BJ (cell line): ENCODE data around the gene C5orf15. TPM values are rescaled to one million over a fixed set of nuclear protein-coding genes. Genes with fewer than 3 reads are reported as not detected.

Source experiments
- CTCF ChIA-PET: fragments of 350-600 bp; formaldehyde crosslinking; extraction: SDS; loops from one replicate; lab custom pipeline; 2021; ENCODE audit warnings: antibody characterized with exemption, inconsistent platforms; lab: Yijun Ruan, JAX
- POLR2A ChIA-PET: fragments of 300-600 bp; sonication (Branson Sonifier 250); formaldehyde crosslinking; extraction: SDS; loops from one replicate; lab custom pipeline; 2021; ENCODE audit warnings: antibody characterized with exemption; lab: Charles Lee
- DNase-seq: peaks from one replicate; pipeline ENCODE4 v3.0.0-alpha.2; 2011; ENCODE audit warnings: low read depth
- H3K27me3 ChIP-seq: 2 replicates; pipeline ENCODE4 v1.6.0; 2011; ENCODE audit warnings: low read length; ENCODE audit not compliant: control insufficient read depth, insufficient read depth
- H3K36me3 ChIP-seq: 2 replicates; pipeline ENCODE4 v1.5.1; 2011; ENCODE audit warnings: low read length; ENCODE audit not compliant: control insufficient read depth, insufficient read depth
- H3K4me3 ChIP-seq: 2 replicates; pipeline ENCODE4 v1.5.1; 2011; ENCODE audit warnings: low read depth, mild to moderate bottlenecking, control low read depth, low read length
- CTCF ChIP-seq: IDR thresholded peaks from 2 replicates; pipeline ENCODE4 v1.5.1; 2011; ENCODE audit warnings: low read depth, mild to moderate bottlenecking, control low read depth, inconsistent platforms, low read length, moderate library complexity; ENCODE audit not compliant: insufficient read depth
- polyA plus RNA-seq: library from polyadenylated mRNA; depleted of rRNA; stranded (reverse); fragments of >200 nt; gene quantifications from 2 replicates; pipeline ENCODE4 v1.2.3, GENCODE V29; 2011

Gene C5orf15
- polyA plus RNA-seq, 1 experiment = 48.1 TPM

- CTCF ChIA-PET = interaction anchor here (1.1 kb wide), 1 partner anchor 51 kb away, joined by 3 read pairs; no protein-coding TSS in a partner anchor
- DNase-seq = no peak
- no peak for TF ChIP-seq CTCF
- Histone ChIP-seq H3K36me3 (no peaks in the 10 kb centered on the region), H3K27me3 (peaks cover 6% of the 10 kb centered on the region; the same call in 1 of the 2 replicates), H3K4me3 (no peak overlapping the region)
- POLR2A ChIA-PET = no interaction called here
Observed at GRCh38 chr5:133919148-133920136, 49.0 kb downstream of the C5orf15 start.

- Histone ChIP-seq H3K36me3 (no peaks in the 10 kb centered on the region), H3K4me3 (no peak overlapping the region), H3K27me3 (peaks cover 6% of the 10 kb centered on the region; the same call in 1 of the 2 replicates)
- ChIA-PET CTCF (interaction anchor here (0.6 kb wide), 1 partner anchor 81 kb away, joined by 3 read pairs; no protein-coding TSS in a partner anchor), POLR2A (no interaction called here)
- no peak for DNase-seq
- no peak for TF ChIP-seq CTCF
Observed at GRCh38 chr5:133918731-133919130, 49.7 kb downstream of the C5orf15 start.

GRCh38 chr5:133918316-133918715 is 50.1 kb downstream of the C5orf15 start:
- H3K27me3 ChIP-seq = peaks cover 6% of the 10 kb centered on the region; the same call in 1 of the 2 replicates
- H3K36me3 ChIP-seq = no peaks in the 10 kb centered on the region
- CTCF ChIA-PET = interaction anchor here (0.6 kb wide), 1 partner anchor 81 kb away, joined by 3 read pairs; no protein-coding TSS in a partner anchor
- H3K4me3 ChIP-seq = no peak overlapping the region
- no peak for DNase-seq
- TF ChIP-seq CTCF = no peak
- POLR2A ChIA-PET = no interaction called here

GRCh38 chr5:133917785-133918184 is 50.6 kb downstream of the C5orf15 start:
- CTCF ChIA-PET = interaction anchor here (1.1 kb wide), 1 partner anchor 23 kb away, joined by 3 read pairs; no protein-coding TSS in a partner anchor
- no peak overlapping the region for H3K4me3 ChIP-seq

More at GRCh38 chr5:133917785-133918184, 50.6 kb downstream of the C5orf15 start:
- Histone ChIP-seq H3K36me3 (no peaks in the 10 kb centered on the region), H3K27me3 (peaks cover 6% of the 10 kb centered on the region; the same call in 1 of the 2 replicates)
- no peak for DNase-seq
- no peak for TF ChIP-seq CTCF
- POLR2A ChIA-PET = no interaction called here
